Upper lobe of left lung (tissue), 6 donors: ENCODE data around the gene PMIS2. TPM values are rescaled to one million over a fixed set of nuclear protein-coding genes. Genes with fewer than 3 reads are reported as not detected.
A peak's percentile ranks its signal among the peaks of the same experiment; 100 is the strongest.

ENCODE experiments used
- ATAC-seq, 2 donors: fragments of 200-7000 bp; cut with Tn5 transposase; one replicate each; pipeline ENCODE4 v1.9.1; 2022; ENCODE audit warnings: mild to moderate bottlenecking in 2 of 2, moderate library complexity in 2 of 2; ENCODE audit not compliant: low FRiP score in 2 of 2
- DNase-seq, 2 donors: peaks; one replicate each; pipeline ENCODE4 v3.0.0-alpha.2; 2019 to 2020
- H3K27ac ChIP-seq, 4 donors: fragments of 200-600 bp; sonication (generic); one replicate each; pipeline ENCODE4 v1.5.1; 2016 to 2019
- H3K27me3 ChIP-seq, 4 donors: fragments of 200-600 bp; sonication (generic); one replicate each; pipeline ENCODE4 v1.5.1; 2017 to 2019
- H3K36me3 ChIP-seq, 4 donors: fragments of 200-600 bp; sonication (generic); one replicate each; pipeline ENCODE4 v1.5.1; 2016 to 2019
- H3K4me1 ChIP-seq, 4 donors: fragments of 200-600 bp; sonication (generic); one replicate each; pipeline ENCODE4 v1.5.1; 2018 to 2019
- H3K4me3 ChIP-seq, 4 donors: fragments of 200-600 bp; sonication (generic); one replicate each; pipeline ENCODE4 v1.5.1; 2017 to 2019; ENCODE audit warnings: mild to moderate bottlenecking in 2 of 4, moderate library complexity in 1 of 4
- H3K9me3 ChIP-seq, 4 donors: fragments of 200-600 bp; sonication (generic); one replicate each; pipeline ENCODE4 v1.5.1; 2018 to 2019
- EP300 ChIP-seq, 4 donors: sonication (generic); formaldehyde crosslinking; IDR thresholded peaks; one replicate each; pipeline ENCODE4 v1.5.1; 2017; ENCODE audit warnings: antibody characterized with exemption in 4 of 4, control low read depth in 2 of 4
- POLR2A ChIP-seq, 4 donors: fragments of 450-650 bp; IDR thresholded peaks; one replicate each; pipeline ENCODE4 v1.5.1; 2016 to 2017; ENCODE audit warnings: antibody characterized with exemption in 4 of 4, mild to moderate bottlenecking in 2 of 4
- POLR2AphosphoS5 ChIP-seq, 2 donors: sonication (generic); formaldehyde crosslinking; IDR thresholded peaks; one replicate each; pipeline ENCODE4 v1.5.1; 2017; ENCODE audit warnings: antibody characterized with exemption in 2 of 2
- WGBS, 2 donors: methylation state at CpG; one replicate each; pipeline ENCODE4 v1.1.5; 2017 to 2018; 5-methylcytosine and 5-hydroxymethylcytosine counted together
- total RNA-seq, 6 donors: library from RNA; depleted of rRNA in 4 of 6; stranded (reverse); fragments of >200 nt in 4 of 6; gene quantifications; one replicate each; pipeline versions ENCODE4 v1.1.0 to v1.2.1, GENCODE V29; 2016 to 2021
- TF ChIP-seq, protein P1 (sequence below), 6 experiments: fragments of 450-650 bp in 4 of 6; fragments of 200-600 bp in 2 of 6; sonication (generic) in 2 of 6; IDR thresholded peaks; one replicate each; pipeline ENCODE4 v1.5.1; 2016 to 2019; ENCODE audit warnings: antibody characterized with exemption in 6 of 6
- donor health status: DM: no; HTN: no; CAD: no; lungs with moderate emphysema.
- donor health status: DM: no; HTN: yes; CAD: no; lungs with severe emphysema.

Gene PMIS2
- total RNA-seq, 6 donors from 2014 or later = not detected

DNA sequence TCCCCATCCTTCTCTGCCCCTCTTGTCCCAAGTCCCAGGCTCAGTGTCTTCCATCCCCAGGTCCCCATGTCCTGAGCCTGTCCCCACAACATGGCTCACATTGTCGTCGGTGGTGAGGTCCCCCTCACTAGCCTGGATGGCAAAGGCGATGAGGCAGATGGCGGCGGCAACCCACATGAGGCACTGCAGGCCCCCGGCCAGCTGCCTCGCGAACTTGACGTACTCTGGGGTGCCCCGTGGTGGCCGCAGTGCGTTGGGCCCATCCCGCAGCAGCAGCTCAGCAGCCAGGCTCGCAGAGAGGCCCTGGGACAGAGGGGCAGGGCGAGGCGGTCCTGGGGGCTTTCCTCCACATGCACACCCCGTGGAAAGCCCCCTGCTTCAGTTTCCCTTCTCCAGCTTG, 23.6 kb upstream of the PMIS2 start:
- Histone ChIP-seq H3K27me3 (peaks cover 0 to 18% (median 7%) of the 10 kb centered on the region in 4 donors), H3K4me3 (no peak overlapping the region), H3K36me3 (no peaks in the 10 kb centered on the region), H3K9me3 (no peaks in the 10 kb centered on the region), H3K27ac (no peak overlapping the region), H3K4me1 (peaks cover 5 to 14% (median 12%) of the 10 kb centered on the region in 4 donors)
- no peak for ATAC-seq
- WGBS, 2 donors = 56 to 73% methylated on average over 11 to 17 of the region's 17 CpGs
- no peak for TF ChIP-seq POLR2A (IDR thresholded peaks at IDR 0.05)
- no peak for TF ChIP-seq EP300 (IDR thresholded peaks at IDR 0.05)
- TF ChIP-seq POLR2AphosphoS5 (IDR thresholded peaks at IDR 0.05) = no peak
- TF ChIP-seq, protein P1, sequence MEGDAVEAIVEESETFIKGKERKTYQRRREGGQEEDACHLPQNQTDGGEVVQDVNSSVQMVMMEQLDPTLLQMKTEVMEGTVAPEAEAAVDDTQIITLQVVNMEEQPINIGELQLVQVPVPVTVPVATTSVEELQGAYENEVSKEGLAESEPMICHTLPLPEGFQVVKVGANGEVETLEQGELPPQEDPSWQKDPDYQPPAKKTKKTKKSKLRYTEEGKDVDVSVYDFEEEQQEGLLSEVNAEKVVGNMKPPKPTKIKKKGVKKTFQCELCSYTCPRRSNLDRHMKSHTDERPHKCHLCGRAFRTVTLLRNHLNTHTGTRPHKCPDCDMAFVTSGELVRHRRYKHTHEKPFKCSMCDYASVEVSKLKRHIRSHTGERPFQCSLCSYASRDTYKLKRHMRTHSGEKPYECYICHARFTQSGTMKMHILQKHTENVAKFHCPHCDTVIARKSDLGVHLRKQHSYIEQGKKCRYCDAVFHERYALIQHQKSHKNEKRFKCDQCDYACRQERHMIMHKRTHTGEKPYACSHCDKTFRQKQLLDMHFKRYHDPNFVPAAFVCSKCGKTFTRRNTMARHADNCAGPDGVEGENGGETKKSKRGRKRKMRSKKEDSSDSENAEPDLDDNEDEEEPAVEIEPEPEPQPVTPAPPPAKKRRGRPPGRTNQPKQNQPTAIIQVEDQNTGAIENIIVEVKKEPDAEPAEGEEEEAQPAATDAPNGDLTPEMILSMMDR (IDR thresholded peaks at IDR 0.05) = no peak
- peak in 1 of 2 donors; percentile 74 for DNase-seq

DNA sequence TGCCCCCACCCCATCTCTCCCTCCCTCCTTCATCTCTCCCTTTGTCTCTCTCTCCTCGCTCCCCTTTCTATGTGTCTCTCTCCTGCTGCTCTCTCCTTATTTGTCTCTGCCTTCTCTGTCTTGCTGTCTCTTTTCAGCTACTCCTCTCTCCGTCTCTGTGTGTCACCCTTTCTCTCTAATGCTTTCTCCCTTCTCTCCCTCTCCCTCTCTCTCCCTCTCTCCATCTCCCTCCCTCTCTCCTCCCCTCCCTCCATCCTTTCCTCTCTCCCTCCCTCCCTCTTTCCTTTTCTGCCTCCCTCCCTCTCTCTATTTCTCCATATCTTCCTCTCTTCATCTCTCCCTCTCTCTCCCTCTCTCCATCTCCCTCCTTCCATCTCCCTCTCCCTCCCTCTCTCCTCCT, 23.2 kb upstream of the PMIS2 start:
- 71 to 74% methylated on average over 2 of the region's 2 CpGs for WGBS, 2 donors
- Histone ChIP-seq H3K4me3 (no peak overlapping the region), H3K36me3 (no peaks in the 10 kb centered on the region), H3K27me3 (peaks cover 0 to 18% (median 7%) of the 10 kb centered on the region in 4 donors), H3K4me1 (peaks cover 5 to 10% (median 8%) of the 10 kb centered on the region in 4 donors), H3K9me3 (no peaks in the 10 kb centered on the region), H3K27ac (no peak overlapping the region)
- TF ChIP-seq, protein P1 (IDR thresholded peaks at IDR 0.05) = no peak
- no peak for TF ChIP-seq POLR2AphosphoS5 (IDR thresholded peaks at IDR 0.05)
- no peak for TF ChIP-seq EP300 (IDR thresholded peaks at IDR 0.05)
- no peak for TF ChIP-seq POLR2A (IDR thresholded peaks at IDR 0.05)
- DNase-seq = no peak
- ATAC-seq = no peak

DNA sequence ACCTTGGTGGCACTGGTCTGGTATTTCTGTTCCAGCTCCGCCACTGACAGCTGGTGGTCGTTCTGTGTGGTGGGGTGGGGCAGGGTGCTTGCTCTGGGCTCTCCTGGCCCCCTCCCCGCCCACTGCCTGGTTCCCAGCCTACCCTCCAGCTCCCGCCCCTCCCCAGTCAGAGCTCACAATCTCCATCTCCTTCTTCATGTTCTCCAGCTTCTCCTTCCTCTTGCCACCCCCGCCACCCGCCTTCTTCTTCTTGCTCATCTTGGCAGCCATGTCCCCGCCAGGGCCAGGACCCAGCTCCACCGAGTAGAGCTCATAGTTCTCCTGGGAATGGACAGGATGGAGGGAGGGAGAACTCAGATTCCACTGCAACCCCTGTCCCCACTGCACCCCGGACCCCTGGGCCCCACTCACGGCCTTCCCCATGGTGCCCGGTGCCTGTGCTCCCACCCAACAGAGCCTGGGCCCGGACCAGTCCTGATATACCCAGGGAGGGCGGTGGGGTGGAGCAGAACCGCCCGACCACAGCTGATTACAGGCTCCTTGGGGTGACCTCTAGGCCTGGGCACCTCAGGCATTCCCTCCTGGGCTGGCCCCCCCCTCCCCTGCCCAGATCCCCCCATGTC, 22.7 kb upstream of the PMIS2 start, which contains the start of gene ATP4A:
ATP4A (minus strand) TSS at position 452 of the 623 bp plus-strand sequence; CDS start at position 423, 29 bp downstream.
- H3K27me3 ChIP-seq = peaks cover 0 to 15% (median 6%) of the 10 kb centered on the region in 4 donors
- ATAC-seq (no peak), DNase-seq (no peak)
- H3K4me3 ChIP-seq = no peak within 1 kb of the TSS
- no peaks in the 10 kb centered on the region for H3K9me3 ChIP-seq
- WGBS, 2 donors = 67 to 73% methylated on average over 8 to 12 of the region's 15 CpGs
- peaks cover 0 to 4% (median 3%) of the 10 kb centered on the region in 4 donors for H3K4me1 ChIP-seq
- H3K27ac ChIP-seq = no peak within 1 kb of the TSS
- no peaks in the 10 kb centered on the region for H3K36me3 ChIP-seq
- TF ChIP-seq POLR2A (IDR thresholded peaks at IDR 0.05) (no peak), POLR2AphosphoS5 (IDR thresholded peaks at IDR 0.05) (no peak), EP300 (IDR thresholded peaks at IDR 0.05) (no peak)
- TF ChIP-seq, protein P1 (IDR thresholded peaks at IDR 0.05) = no peak

DNA sequence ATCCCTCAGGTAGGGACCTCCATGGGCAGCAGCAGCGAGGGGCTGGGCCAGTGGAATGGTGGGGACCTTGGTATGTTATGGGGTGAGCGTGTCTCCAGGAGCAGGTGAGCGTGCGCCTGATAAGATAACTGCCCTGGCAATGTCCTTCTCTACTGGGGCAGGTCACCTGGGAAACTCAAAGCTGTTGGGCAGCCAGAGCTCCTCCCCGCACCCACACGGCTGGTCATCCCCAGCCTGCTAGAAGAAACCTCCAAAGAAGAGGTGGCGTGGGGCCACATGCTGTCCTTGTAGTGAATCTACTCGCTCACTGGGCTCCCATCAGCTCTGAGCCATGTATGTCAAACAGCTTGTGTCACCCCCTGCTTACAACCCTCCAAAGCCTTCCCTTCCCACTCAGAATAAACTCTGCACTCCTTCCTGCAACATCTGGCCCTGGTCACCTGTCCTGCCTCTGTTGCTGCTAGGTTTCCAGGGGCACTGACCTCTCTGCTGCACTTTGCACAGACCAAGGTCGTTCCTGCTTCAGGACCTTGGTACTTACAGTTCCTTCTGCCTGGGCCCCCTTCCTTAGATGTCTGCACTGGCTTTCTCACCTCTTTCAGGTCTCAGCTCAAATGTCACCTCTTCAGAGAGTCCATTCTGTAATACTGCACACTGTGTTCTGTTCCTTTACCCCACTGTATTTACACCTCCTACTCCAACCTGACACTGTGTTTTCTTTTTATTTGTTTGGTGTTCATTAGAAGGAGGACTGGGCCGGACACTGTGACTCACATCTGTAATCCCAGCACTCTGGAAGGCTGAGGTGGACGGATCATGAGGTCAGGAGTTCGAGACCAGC, 20.7 kb upstream of the PMIS2 start:
- Histone ChIP-seq H3K4me3 (no peak overlapping the region), H3K27ac (no peak overlapping the region), H3K36me3 (no peaks in the 10 kb centered on the region), H3K27me3 (peaks cover 0 to 3% (median 0%) of the 10 kb centered on the region in 4 donors), H3K9me3 (no peaks in the 10 kb centered on the region), H3K4me1 (no peaks in the 10 kb centered on the region)
- TF ChIP-seq POLR2A (IDR thresholded peaks at IDR 0.05) (no peak), EP300 (IDR thresholded peaks at IDR 0.05) (no peak), POLR2AphosphoS5 (IDR thresholded peaks at IDR 0.05) (no peak)
- TF ChIP-seq, protein P1 (IDR thresholded peaks at IDR 0.05) = no peak
- ATAC-seq (no peak), DNase-seq (no peak)
- WGBS, 2 donors = 75 to 83% methylated on average over 12 of the region's 12 CpGs
